B cell (primary cell): ENCODE measurements around the gene ZFAND4. TPM values are rescaled to one million over a fixed set of nuclear protein-coding genes. Genes with fewer than 3 reads are reported as not detected.

Source experiments
- ATAC-seq: fragments of 200-7000 bp; cut with Tn5 transposase; one replicate; pipeline ENCODE4 v1.10.0; 2021; ENCODE audit warnings: low read depth, mild to moderate bottlenecking, moderate number of reproducible peaks, moderate library complexity
- CTCF ChIA-PET: fragments of 350-600 bp; sonication (Branson Sonifier 250); formaldehyde crosslinking; loops from one replicate; lab custom pipeline; 2021; ENCODE audit warnings: antibody characterized with exemption, inconsistent platforms; lab: Charles Lee
- POLR2A ChIA-PET: fragments of 350-600 bp; sonication (Branson Sonifier 250); formaldehyde crosslinking; loops from one replicate; lab custom pipeline; 2021; ENCODE audit warnings: antibody characterized with exemption; lab: Charles Lee
- DNase-seq: peaks from one replicate; pipeline ENCODE4 v3.0.0; 2013
- H2AFZ ChIP-seq: 2 replicates; pipeline ENCODE4 v1.6.1; 2012; ENCODE audit warnings: mild to moderate bottlenecking, low read depth, low read length; ENCODE audit not compliant: insufficient read depth, poor library complexity, severe bottlenecking
- H3K27ac ChIP-seq, 2 donors: 1 replicate in 1 of 2; 2 replicates in 1 of 2; pipeline ENCODE4 v1.5.1; 2012 to 2013; ENCODE audit warnings: low read length in 2 of 2, mild to moderate bottlenecking in 2 of 2, moderate library complexity in 1 of 2
- H3K27me3 ChIP-seq, 4 experiments: fragments of 200-600 bp in 1 of 4; sonication (generic) in 1 of 4; replicated peaks in 1 of 4; 1 replicate in 2 of 4; 2 replicates in 2 of 4; pipeline versions ENCODE4 v1.6.1 to v1.7.0; 2013 to 2016; ENCODE audit warnings: low read length in 3 of 4, mild to moderate bottlenecking in 2 of 4, mixed read lengths in 1 of 4, moderate library complexity in 1 of 4; ENCODE audit not compliant: insufficient read depth in 4 of 4, control insufficient read depth in 3 of 4; ENCODE audit errors: control extremely low read depth in 1 of 4
- H3K36me3 ChIP-seq, 2 experiments: replicated peaks in 1 of 2; 1 replicate in 1 of 2; 2 replicates in 1 of 2; pipeline versions ENCODE4 v1.6.1 to v1.7.1; 2013; ENCODE audit warnings: low read length in 1 of 2; ENCODE audit not compliant: insufficient read depth in 2 of 2, control insufficient read depth in 1 of 2; ENCODE audit errors: control extremely low read depth in 1 of 2, extremely low read depth in 1 of 2
- H3K4me1 ChIP-seq, 2 donors: fragments of 200-600 bp in 1 of 2; sonication (generic) in 1 of 2; 1 replicate in 1 of 2; 2 replicates in 1 of 2; pipeline versions ENCODE4 v1.5.1 to v1.6.1; 2013 to 2017; ENCODE audit warnings: low read length in 2 of 2; ENCODE audit not compliant: control insufficient read depth in 2 of 2, insufficient read depth in 2 of 2
- H3K4me2 ChIP-seq: replicated peaks from 2 replicates; pipeline ENCODE3; 2012; ENCODE audit warnings: mild to moderate bottlenecking, low read depth, low read length; ENCODE audit not compliant: poor library complexity, severe bottlenecking
- H3K4me3 ChIP-seq, 5 experiments: fragments of 200-600 bp in 1 of 5; sonication (generic) in 1 of 5; 1 replicate in 3 of 5; 2 replicates in 2 of 5; pipeline versions ENCODE4 v1.5.1 to v1.7.0; 2011 to 2016; ENCODE audit warnings: low read length in 4 of 5, mild to moderate bottlenecking in 4 of 5, low read depth in 2 of 5, control low read depth in 1 of 5, moderate library complexity in 1 of 5; ENCODE audit not compliant: insufficient read depth in 1 of 5; ENCODE audit errors: control extremely low read depth in 1 of 5, extremely low read depth in 1 of 5
- H3K79me2 ChIP-seq: fragments of 200-600 bp; sonication (generic); one replicate; pipeline ENCODE4 v1.6.0; 2016; ENCODE audit warnings: low read length; ENCODE audit not compliant: control insufficient read depth, insufficient read depth
- H3K9ac ChIP-seq: fragments of 200-600 bp; sonication (generic); 2 replicates; pipeline ENCODE4 v1.6.1; 2017; ENCODE audit warnings: mild to moderate bottlenecking, low read length, moderate library complexity
- H3K9me3 ChIP-seq, 3 donors: one replicate each; pipeline versions ENCODE4 v1.6.1 to v1.7.1; 2013; ENCODE audit warnings: low read length in 2 of 3; ENCODE audit not compliant: control insufficient read depth in 2 of 3, insufficient read depth in 1 of 3; ENCODE audit errors: control extremely low read depth in 1 of 3
- H4K20me1 ChIP-seq: 2 replicates; pipeline ENCODE4 v1.6.0; 2012; ENCODE audit warnings: mild to moderate bottlenecking, low read length; ENCODE audit not compliant: insufficient read depth, control insufficient read depth, poor library complexity, severe bottlenecking
- H3K27ac Mint-ChIP-seq: one replicate; pipeline ENCODE4 v1.8.0; 2021; ENCODE audit warnings: mixed read lengths
- H3K27me3 Mint-ChIP-seq: one replicate; pipeline ENCODE4 v1.8.0; 2021; ENCODE audit warnings: mixed read lengths
- H3K4me1 Mint-ChIP-seq: one replicate; pipeline ENCODE4 v1.8.0; 2021; ENCODE audit warnings: mixed read lengths
- H3K4me3 Mint-ChIP-seq: one replicate; pipeline ENCODE4 v1.8.0; 2021; ENCODE audit warnings: mixed read lengths
- H3K9me3 Mint-ChIP-seq: one replicate; pipeline ENCODE4 v1.8.0; 2022; ENCODE audit warnings: mixed read lengths; ENCODE audit not compliant: insufficient read depth
- CTCF ChIP-seq: fragments of 200-600 bp; IDR thresholded peaks from one replicate; pipeline ENCODE4 v1.8.0; 2022; ENCODE audit warnings: antibody characterized with exemption, mild to moderate bottlenecking
- EZH2 ChIP-seq: IDR thresholded peaks from 2 replicates; pipeline ENCODE4 v1.6.1; 2012; ENCODE audit warnings: borderline replicate concordance, low read depth, mild to moderate bottlenecking, moderate library complexity, low read length; ENCODE audit not compliant: insufficient read depth, poor library complexity, severe bottlenecking
- WGBS: methylation state at CpG from one replicate; pipeline ENCODE4 v1.1.5; 2013; ENCODE audit warnings: missing lambda C conversion rate; ENCODE audit not compliant: insufficient coverage; 5-methylcytosine and 5-hydroxymethylcytosine counted together
- intact Hi-C: fragments of 100-400 bp; cut with micrococcal nuclease; formaldehyde crosslinking; loops from one replicate; pipeline ENCODE4 v1.10.0; 2022
- polyA plus RNA-seq: library from polyadenylated mRNA; depleted of rRNA; stranded (reverse); fragments of >200 nt; gene quantifications from 2 replicates; pipeline ENCODE4 v1.2.3, GENCODE V29; 2012
- total RNA-seq, 2 donors: library from RNA; stranded (reverse); fragments of 120-200 nt in 1 of 2; gene quantifications; 1 replicate in 1 of 2; 2 replicates in 1 of 2; pipeline versions ENCODE4 v1.2.3 to v1.2.4, GENCODE V29; 2013 to 2022

The ZFAND4 gene
- total and polyA plus RNA-seq, 2 donors (not counting 1 experiment from before 2014, with no cell fraction given), result 7.9 to 23.4 TPM

GRCh38 chr10:45625879-45626278 is 46.7 kb downstream of the ZFAND4 start:
- Histone ChIP-seq H3K9ac (no peak overlapping the region), H2AFZ (no peak overlapping the region), H4K20me1 (no peaks in the 10 kb centered on the region), H3K79me2 (no peaks in the 10 kb centered on the region), H3K4me2 (no peak overlapping the region), H3K36me3 (peaks cover 3 to 10% of the 10 kb centered on the region in 2 experiments), H3K4me3 (no peak overlapping the region), H3K4me1 (no peaks in the 10 kb centered on the region), H3K27ac (no peak overlapping the region), H3K9me3 (no peaks in the 10 kb centered on the region), H3K27me3 (no peaks in the 10 kb centered on the region)
- Mint-ChIP-seq H3K4me1 (no peaks in the 10 kb centered on the region), H3K4me3 (no peak overlapping the region), H3K9me3 (no peaks in the 10 kb centered on the region), H3K27ac (no peak overlapping the region), H3K27me3 (no peaks in the 10 kb centered on the region)
- intact Hi-C loops, result no loop called here
- POLR2A ChIA-PET, result interaction anchor here (0.6 kb wide), 1 partner anchor 375 kb away, joined by 3 read pairs; no protein-coding TSS in a partner anchor
- no peak for ATAC-seq
- CTCF ChIA-PET, result interaction anchor here (0.7 kb wide), 1 partner anchor 24 kb away, joined by 3 read pairs; no protein-coding TSS in a partner anchor
- 100% methylated on average over 1 of the region's 3 CpGs for WGBS
- TF ChIP-seq EZH2, result no peak
- no peak for TF ChIP-seq CTCF
- DNase-seq, result no peak

GRCh38 chr10:45624724-45625123 is 47.8 kb downstream of the ZFAND4 start:
- Mint-ChIP-seq H3K4me3 (no peak overlapping the region), H3K27me3 (no peaks in the 10 kb centered on the region), H3K4me1 (no peaks in the 10 kb centered on the region), H3K9me3 (no peaks in the 10 kb centered on the region), H3K27ac (no peak overlapping the region)
- CTCF ChIA-PET, result interaction anchor here (0.7 kb wide), 1 partner anchor 163 kb away, joined by 4 read pairs; no protein-coding TSS in a partner anchor
- Histone ChIP-seq H3K9ac (no peak overlapping the region), H3K4me1 (no peaks in the 10 kb centered on the region), H3K4me2 (no peak overlapping the region), H3K27me3 (no peaks in the 10 kb centered on the region), H3K4me3 (no peak overlapping the region), H3K9me3 (no peaks in the 10 kb centered on the region), H4K20me1 (no peaks in the 10 kb centered on the region), H3K27ac (no peak overlapping the region), H2AFZ (no peak overlapping the region), H3K36me3 (peaks cover 3 to 10% of the 10 kb centered on the region in 2 experiments), H3K79me2 (no peaks in the 10 kb centered on the region)
- POLR2A ChIA-PET, result no interaction called here
- ATAC-seq, result no peak
- no peak for DNase-seq
- no peak for TF ChIP-seq CTCF
- no peak for TF ChIP-seq EZH2
- intact Hi-C loops, result no loop called here
- WGBS, result 100% methylated on average over 1 of the region's 6 CpGs
